ENCODE data around the gene RPS17. TPM values are rescaled to one million over a fixed set of nuclear protein-coding genes. Genes with fewer than 3 reads are reported as not detected.

The RPS17 gene
- total RNA-seq, 3 donors from 2014 or later, result 921 to 1,089 (median 1,038) TPM

DNA sequence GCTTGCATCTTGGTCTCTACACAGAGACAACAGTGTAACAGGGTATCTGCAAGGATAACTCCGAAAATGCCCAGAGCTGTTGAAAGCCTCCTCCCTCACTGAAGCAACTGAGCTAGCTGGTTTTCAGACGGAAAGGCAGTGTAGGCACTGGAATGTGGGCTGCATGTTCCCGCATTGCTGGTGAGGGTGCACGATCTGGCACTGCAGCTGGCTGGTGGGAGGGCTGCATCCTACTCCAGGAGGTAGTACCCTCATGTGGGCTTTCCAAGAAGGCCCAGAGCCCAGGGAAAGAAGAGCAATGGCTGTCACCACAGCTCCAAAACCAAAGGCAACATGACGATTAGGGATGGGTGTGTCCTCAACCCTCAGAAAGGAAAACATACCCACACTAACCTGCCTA is 28.7 kb upstream of the RPS17 start:
- TF ChIP-seq, protein P1, sequence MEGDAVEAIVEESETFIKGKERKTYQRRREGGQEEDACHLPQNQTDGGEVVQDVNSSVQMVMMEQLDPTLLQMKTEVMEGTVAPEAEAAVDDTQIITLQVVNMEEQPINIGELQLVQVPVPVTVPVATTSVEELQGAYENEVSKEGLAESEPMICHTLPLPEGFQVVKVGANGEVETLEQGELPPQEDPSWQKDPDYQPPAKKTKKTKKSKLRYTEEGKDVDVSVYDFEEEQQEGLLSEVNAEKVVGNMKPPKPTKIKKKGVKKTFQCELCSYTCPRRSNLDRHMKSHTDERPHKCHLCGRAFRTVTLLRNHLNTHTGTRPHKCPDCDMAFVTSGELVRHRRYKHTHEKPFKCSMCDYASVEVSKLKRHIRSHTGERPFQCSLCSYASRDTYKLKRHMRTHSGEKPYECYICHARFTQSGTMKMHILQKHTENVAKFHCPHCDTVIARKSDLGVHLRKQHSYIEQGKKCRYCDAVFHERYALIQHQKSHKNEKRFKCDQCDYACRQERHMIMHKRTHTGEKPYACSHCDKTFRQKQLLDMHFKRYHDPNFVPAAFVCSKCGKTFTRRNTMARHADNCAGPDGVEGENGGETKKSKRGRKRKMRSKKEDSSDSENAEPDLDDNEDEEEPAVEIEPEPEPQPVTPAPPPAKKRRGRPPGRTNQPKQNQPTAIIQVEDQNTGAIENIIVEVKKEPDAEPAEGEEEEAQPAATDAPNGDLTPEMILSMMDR (IDR thresholded peaks at IDR 0.05), result no peak
- Histone ChIP-seq H3K36me3 (ENCODE audit: low read depth) (no peaks in the 10 kb centered on the region), H3K4me1 (ENCODE audit: low read depth) (no peaks in the 10 kb centered on the region), H3K4me3 (no peak overlapping the region), H3K9me3 (no peaks in the 10 kb centered on the region)
- ATAC-seq (no peak), DNase-seq (no peak)
- intact Hi-C loops (cut with DNase I, micrococcal nuclease), result no loop called here

DNA sequence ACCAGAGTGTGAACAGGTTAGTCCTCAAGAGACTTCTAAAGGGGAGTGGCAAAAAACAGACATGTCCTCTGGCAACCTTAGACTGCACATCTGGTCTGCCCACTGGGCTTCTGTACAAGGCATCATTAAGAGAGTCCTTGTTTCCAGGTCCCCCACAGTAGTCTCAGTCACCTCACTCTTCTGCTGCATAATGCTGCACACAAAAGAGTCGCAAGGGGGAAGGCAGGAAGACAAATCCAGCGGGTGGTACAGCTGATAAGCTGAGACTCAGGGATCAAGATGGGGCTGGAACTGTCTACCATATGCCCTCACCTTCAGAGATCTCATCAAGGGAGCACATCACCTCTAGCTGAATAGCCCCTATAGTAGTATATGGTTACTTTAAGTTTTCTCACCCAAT is 27.4 kb upstream of the RPS17 start:
- intact Hi-C loops (cut with DNase I, micrococcal nuclease), result no loop called here
- TF ChIP-seq, protein P1 (IDR thresholded peaks at IDR 0.05), result no peak
- Histone ChIP-seq H3K4me3 (no peak overlapping the region), H3K4me1 (ENCODE audit: low read depth) (no peaks in the 10 kb centered on the region), H3K9me3 (no peaks in the 10 kb centered on the region), H3K36me3 (ENCODE audit: low read depth) (no peaks in the 10 kb centered on the region)
- no peak for DNase-seq
- no peak for ATAC-seq

DNA sequence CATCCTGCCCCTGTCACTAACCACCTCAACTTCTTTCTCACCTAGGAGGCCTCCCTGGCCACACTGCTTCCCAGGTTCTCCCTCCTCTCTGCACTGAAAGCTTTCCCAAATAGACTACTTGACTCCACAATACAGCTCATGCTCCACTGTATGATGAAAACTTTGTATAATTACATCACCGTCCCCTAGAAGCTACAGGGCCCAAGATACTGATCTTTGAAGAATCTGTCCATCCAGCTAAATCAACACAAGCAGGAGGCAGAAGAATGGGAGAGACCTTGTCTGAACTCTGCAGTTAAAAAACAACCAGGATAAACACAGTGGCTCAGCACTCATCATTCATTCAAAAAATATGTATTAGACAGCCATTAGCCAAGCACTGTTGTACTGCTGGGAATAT is 26.4 kb upstream of the RPS17 start:
- ATAC-seq, result no peak
- intact Hi-C loops (cut with DNase I, micrococcal nuclease), result no loop called here
- DNase-seq, result no peak
- TF ChIP-seq, protein P1 (IDR thresholded peaks at IDR 0.05), result no peak
- Histone ChIP-seq H3K4me1 (ENCODE audit: low read depth) (no peaks in the 10 kb centered on the region), H3K4me3 (no peak overlapping the region), H3K9me3 (no peaks in the 10 kb centered on the region), H3K36me3 (ENCODE audit: low read depth) (no peaks in the 10 kb centered on the region)

DNA sequence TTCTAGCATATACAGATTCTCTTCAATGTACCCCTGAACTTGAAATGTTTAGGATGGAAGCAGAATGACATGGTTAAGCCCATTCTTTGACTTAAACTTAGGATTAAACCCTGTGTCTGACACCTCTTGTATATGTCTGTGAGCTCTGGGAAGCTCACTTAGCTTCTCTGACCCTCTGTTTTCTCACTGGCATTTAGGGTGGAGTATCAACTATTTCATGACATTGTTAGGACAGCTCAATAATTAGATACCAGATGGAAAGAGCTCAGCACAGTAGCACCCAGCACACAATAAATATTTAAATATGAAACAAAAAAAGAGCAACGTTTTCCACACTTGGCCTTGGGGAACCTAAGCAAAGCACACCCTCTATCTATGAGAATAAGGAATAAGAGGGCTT is 18.2 kb upstream of the RPS17 start:
- Histone ChIP-seq H3K4me1 (ENCODE audit: low read depth) (no peaks in the 10 kb centered on the region), H3K4me3 (no peak overlapping the region), H3K36me3 (ENCODE audit: low read depth) (no peaks in the 10 kb centered on the region), H3K9me3 (no peaks in the 10 kb centered on the region)
- intact Hi-C loops (cut with DNase I, micrococcal nuclease), result no loop called here
- ATAC-seq (no peak), DNase-seq (no peak)
- TF ChIP-seq, protein P1 (IDR thresholded peaks at IDR 0.05), result no peak

DNA sequence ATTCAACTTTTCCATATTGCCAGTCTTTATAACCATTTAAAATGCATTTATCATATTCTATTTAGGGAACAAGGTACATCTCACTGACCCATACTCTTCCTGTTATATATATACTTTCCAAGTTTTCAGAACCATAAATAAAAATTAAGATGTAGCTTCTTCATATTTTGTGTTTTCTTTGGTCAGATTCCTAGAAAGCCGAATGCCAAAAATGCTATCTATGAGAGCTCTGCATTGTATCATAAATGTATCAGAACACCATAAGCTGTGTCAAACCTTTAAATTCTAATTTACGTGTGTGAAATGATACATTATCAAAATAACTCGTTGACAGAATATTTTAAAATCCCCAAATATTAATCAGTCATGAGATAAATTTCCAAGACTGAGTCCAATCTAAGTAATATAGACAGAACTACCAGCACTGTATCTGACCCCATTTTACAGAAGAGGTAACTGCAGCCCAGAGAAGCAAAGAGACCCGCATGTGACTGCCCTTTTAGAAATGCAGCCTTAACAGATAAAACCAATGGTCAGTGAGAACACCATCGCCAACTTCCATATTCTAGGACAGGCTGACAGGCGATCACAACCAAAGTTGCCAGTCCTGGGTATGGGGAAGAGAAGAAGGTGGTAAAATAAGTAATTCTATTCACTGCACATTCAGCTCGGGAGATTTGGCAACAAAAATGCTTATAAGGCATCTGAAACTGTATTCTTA is 16.2 kb upstream of the RPS17 start:
- Histone ChIP-seq H3K36me3 (ENCODE audit: low read depth) (no peaks in the 10 kb centered on the region), H3K9me3 (no peaks in the 10 kb centered on the region), H3K4me1 (ENCODE audit: low read depth) (no peaks in the 10 kb centered on the region), H3K4me3 (no peak overlapping the region)
- TF ChIP-seq, protein P1 (IDR thresholded peaks at IDR 0.05), result no peak
- no peak for ATAC-seq
- intact Hi-C loops (cut with DNase I, micrococcal nuclease), result no loop called here
- no peak for DNase-seq

DNA sequence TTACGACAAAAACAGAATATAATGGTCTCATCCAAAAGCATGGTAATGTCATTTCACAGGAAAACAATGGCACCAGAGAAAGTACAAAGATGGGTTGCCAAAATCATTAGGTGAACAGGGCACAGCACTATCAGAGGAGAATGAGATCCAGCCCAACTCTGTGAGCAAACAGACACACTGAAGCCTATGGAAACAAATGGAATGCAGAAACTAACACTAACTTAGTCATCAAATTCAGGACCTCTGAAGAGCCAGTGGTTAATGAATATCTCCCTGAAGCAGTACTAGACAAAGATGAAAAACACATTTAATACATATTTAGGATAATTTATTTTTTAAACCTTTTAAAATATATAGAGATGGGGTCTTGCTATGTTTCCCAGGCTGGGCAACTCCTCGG is 14.6 kb upstream of the RPS17 start:
- H3K36me3 ChIP-seq (ENCODE audit: low read depth), result no peaks in the 10 kb centered on the region
- TF ChIP-seq, protein P1 (IDR thresholded peaks at IDR 0.05), result no peak
- ATAC-seq (no peak), DNase-seq (no peak)
- H3K4me3 ChIP-seq, result no peak overlapping the region
- intact Hi-C loops (cut with DNase I, micrococcal nuclease), result no loop called here
- no peaks in the 10 kb centered on the region for H3K9me3 ChIP-seq
- no peaks in the 10 kb centered on the region for H3K4me1 ChIP-seq (ENCODE audit: low read depth)

All from mucosa of descending colon (tissue), 3 donors.